Thymus (tissue), 11 donors: ENCODE measurements around the gene DPYD. TPM values are rescaled to one million over a fixed set of nuclear protein-coding genes. Genes with fewer than 3 reads are reported as not detected.

Experiments
- DNase-seq, 9 donors: peaks; one replicate each; pipeline ENCODE4 v3.0.0-alpha.2; 2013; ENCODE audit warnings: low spot score in 9 of 9, low read depth in 6 of 9, missing footprints in 1 of 9
- H3K27ac ChIP-seq, 2 donors: one replicate each; pipeline ENCODE4 v1.5.1; 2013; ENCODE audit warnings: control low read depth in 1 of 2, low read depth in 1 of 2, low read length in 1 of 2, mild to moderate bottlenecking in 1 of 2, moderate library complexity in 1 of 2
- H3K27me3 ChIP-seq, 2 donors: one replicate each; pipeline ENCODE4 v1.5.1; 2013; ENCODE audit warnings: low read length in 1 of 2; ENCODE audit not compliant: control insufficient read depth in 2 of 2, insufficient read depth in 1 of 2
- H3K36me3 ChIP-seq, 2 donors: one replicate each; pipeline ENCODE4 v1.5.1; 2013; ENCODE audit warnings: low read length in 1 of 2, mild to moderate bottlenecking in 1 of 2, moderate library complexity in 1 of 2; ENCODE audit not compliant: control insufficient read depth in 2 of 2, insufficient read depth in 2 of 2
- H3K4me1 ChIP-seq, 2 donors: one replicate each; pipeline ENCODE4 v1.5.1; 2013; ENCODE audit warnings: low read length in 2 of 2; ENCODE audit not compliant: control insufficient read depth in 2 of 2, insufficient read depth in 2 of 2
- H3K4me3 ChIP-seq, 2 donors: one replicate each; pipeline ENCODE4 v1.5.1; 2013; ENCODE audit warnings: low read length in 2 of 2, control low read depth in 1 of 2, mild to moderate bottlenecking in 1 of 2
- H3K9me3 ChIP-seq, 2 donors: one replicate each; pipeline ENCODE4 v1.5.1; 2013; ENCODE audit warnings: low read length in 1 of 2, mild to moderate bottlenecking in 1 of 2; ENCODE audit not compliant: control insufficient read depth in 2 of 2, insufficient read depth in 1 of 2
- WGBS: extraction: QIAGEN DNeasy Blood & Tissue Kit; methylation state at CpG from one replicate; pipeline ENCODE4 v1.1.7; 2013; 5-methylcytosine and 5-hydroxymethylcytosine counted together
- polyA plus RNA-seq: library from polyadenylated mRNA; stranded (reverse); fragments of 200-250 nt; gene quantifications from one replicate; pipeline ENCODE4 v1.2.3, GENCODE V29; 2013
- total RNA-seq: library from RNA; stranded (reverse); fragments of 120-200 nt; gene quantifications from one replicate; pipeline ENCODE4 v1.2.4, GENCODE V29; 2013
- donor health status: healthy.

The DPYD gene
- total and polyA plus RNA-seq, 2 donors, result 13.1 to 29.4 TPM

DNA sequence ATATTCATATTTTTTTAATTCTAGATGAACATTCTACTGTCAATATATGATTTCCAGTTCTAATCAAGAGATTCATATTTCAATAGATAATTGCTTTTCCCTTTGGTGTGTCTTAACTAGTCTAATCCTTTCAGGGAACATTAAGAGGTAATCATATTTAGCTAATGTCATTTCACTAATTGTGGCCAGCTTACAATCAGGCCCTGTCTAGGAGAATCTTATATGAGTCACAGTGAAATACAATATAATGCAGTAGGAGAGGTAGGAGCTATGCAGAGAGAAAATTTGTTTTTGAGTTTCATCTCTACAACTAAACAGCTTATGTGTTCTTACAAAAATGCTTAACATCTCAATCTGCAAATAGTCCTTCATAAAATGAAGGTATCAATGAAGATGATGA, 85.9 kb downstream of the DPYD start:
- no peaks in the 10 kb centered on the region for H3K36me3 ChIP-seq
- no peaks in the 10 kb centered on the region for H3K4me1 ChIP-seq
- H3K27ac ChIP-seq, result no peak overlapping the region
- no peak for DNase-seq
- H3K4me3 ChIP-seq, result no peak overlapping the region
- H3K27me3 ChIP-seq, result no peaks in the 10 kb centered on the region
- no peaks in the 10 kb centered on the region for H3K9me3 ChIP-seq

DNA sequence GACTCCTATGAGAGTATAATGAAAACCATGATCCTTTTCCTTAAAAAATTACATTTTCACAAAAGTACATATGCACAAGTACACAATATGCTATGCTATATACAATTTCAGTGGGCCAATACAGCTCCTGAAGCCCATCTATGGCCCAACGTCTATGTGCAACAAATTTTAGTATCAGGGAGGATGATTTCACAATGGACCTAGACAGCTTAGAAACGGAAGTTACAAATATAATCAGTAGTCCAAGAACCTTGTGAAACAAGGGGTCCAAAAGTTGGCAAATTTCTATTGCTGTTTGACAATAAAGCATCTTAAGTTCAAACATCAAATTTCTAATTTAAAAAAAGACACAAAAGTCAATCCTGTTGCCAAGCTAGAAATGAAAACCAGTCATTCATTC, 87.0 kb downstream of the DPYD start:
- no peak overlapping the region for H3K4me3 ChIP-seq
- H3K9me3 ChIP-seq, result no peaks in the 10 kb centered on the region
- WGBS, result 97% methylated on average over 2 of the region's 2 CpGs

DNA sequence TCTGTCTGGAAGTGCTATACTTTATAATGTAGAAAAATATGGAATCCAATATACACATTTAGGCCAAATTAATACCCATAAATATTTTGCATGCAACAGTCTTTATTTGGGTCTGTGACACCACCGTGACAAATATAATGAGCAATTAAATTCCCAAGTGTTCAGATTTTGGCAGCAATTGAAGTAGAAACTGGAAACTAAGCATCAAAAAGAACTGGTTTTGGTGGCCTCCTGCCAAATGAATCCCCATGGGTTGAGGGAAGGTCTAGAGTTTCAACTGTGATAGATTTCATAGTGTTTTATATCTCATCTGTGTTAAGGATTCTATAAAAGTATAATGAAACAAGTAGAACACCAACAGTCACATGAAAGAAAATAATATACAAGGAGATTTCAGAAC, 88.4 kb downstream of the DPYD start:
- H3K27me3 ChIP-seq, result no peaks in the 10 kb centered on the region
- H3K4me3 ChIP-seq, result no peak overlapping the region
- no peak for DNase-seq
- no peaks in the 10 kb centered on the region for H3K4me1 ChIP-seq
- no peak overlapping the region for H3K27ac ChIP-seq
- no peaks in the 10 kb centered on the region for H3K9me3 ChIP-seq
- H3K36me3 ChIP-seq, result no peaks in the 10 kb centered on the region
- WGBS, result 92% methylated on average over 1 of the region's 1 CpG

More for the DNA sequence above, 87.0 kb downstream of the DPYD start:
- Histone ChIP-seq H3K4me1 (no peaks in the 10 kb centered on the region), H3K27me3 (no peaks in the 10 kb centered on the region), H3K36me3 (no peaks in the 10 kb centered on the region), H3K27ac (no peak overlapping the region)
- no peak for DNase-seq

DNA sequence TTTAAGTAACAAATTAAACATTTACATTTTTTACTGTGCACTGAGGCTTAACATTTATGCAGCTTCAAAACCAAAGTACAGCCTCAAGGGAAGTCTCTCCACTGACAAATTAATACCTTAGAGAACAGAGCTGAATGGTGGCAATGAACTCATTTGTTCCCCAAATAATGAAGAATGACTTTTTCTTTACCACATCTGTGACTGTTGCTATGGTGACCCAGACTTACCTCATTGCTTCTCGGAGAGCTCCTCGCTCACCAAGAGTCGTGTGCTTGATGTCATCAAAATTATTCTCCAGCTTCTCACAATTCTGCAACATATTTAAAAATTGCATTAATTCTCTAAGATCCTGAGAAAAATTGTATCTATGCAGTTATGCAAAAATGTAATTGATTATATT, 92.9 kb downstream of the DPYD start:
- Histone ChIP-seq H3K4me1 (no peaks in the 10 kb centered on the region), H3K9me3 (no peaks in the 10 kb centered on the region), H3K4me3 (no peak overlapping the region), H3K27ac (no peak overlapping the region), H3K27me3 (no peaks in the 10 kb centered on the region), H3K36me3 (no peaks in the 10 kb centered on the region)
- peak in 3 of 9 donors; percentile 10 to 53 (median 18) for DNase-seq
- 80% methylated on average over 3 of the region's 3 CpGs for WGBS

GRCh38 chr1:97826820-97827219, 94.0 kb downstream of the DPYD start:
- no peaks in the 10 kb centered on the region for H3K27me3 ChIP-seq
- H3K4me3 ChIP-seq, result no peak overlapping the region
- DNase-seq, result no peak
- no peaks in the 10 kb centered on the region for H3K36me3 ChIP-seq
- H3K9me3 ChIP-seq, result no peaks in the 10 kb centered on the region
- no peaks in the 10 kb centered on the region for H3K4me1 ChIP-seq
- H3K27ac ChIP-seq, result no peak overlapping the region

DNA sequence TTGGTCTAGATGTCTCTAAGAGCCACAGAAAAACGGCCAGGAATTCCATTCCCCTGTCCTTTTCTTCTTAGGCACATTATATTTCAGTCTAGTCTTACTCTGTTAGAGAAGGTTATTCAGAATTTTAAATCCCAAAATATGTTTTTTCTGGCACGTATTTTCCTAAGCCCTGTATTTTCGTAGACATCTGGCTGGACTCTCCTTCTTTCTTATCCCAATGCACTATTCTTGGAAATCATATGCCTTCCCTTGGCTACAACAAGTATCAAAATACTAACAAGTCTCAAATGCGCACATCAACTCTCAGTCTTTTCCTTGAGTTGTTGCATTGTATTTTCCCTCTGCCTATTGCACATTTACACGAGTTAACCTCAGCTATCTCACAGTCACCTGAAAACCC, 96.2 kb downstream of the DPYD start:
- Histone ChIP-seq H3K4me1 (no peaks in the 10 kb centered on the region), H3K36me3 (no peaks in the 10 kb centered on the region), H3K27ac (no peak overlapping the region), H3K9me3 (no peaks in the 10 kb centered on the region), H3K4me3 (no peak overlapping the region), H3K27me3 (no peaks in the 10 kb centered on the region)
- DNase-seq, result no peak
- 94% methylated on average over 5 of the region's 5 CpGs for WGBS

GRCh38 chr1:97824200-97824599, 96.6 kb downstream of the DPYD start:
- DNase-seq, result no peak
- H3K36me3 ChIP-seq, result no peaks in the 10 kb centered on the region
- H3K9me3 ChIP-seq, result no peaks in the 10 kb centered on the region
- H3K27ac ChIP-seq, result no peak overlapping the region
- H3K4me1 ChIP-seq, result no peaks in the 10 kb centered on the region
- WGBS, result 94% methylated on average over 2 of the region's 2 CpGs
- H3K27me3 ChIP-seq, result no peaks in the 10 kb centered on the region
- no peak overlapping the region for H3K4me3 ChIP-seq

GRCh38 chr1:97820470-97821188, 100.2 kb downstream of the DPYD start:
- H3K27me3 ChIP-seq, result no peaks in the 10 kb centered on the region
- peak in 7 of 9 donors; percentile 5 to 61 (median 15) for DNase-seq

DNA sequence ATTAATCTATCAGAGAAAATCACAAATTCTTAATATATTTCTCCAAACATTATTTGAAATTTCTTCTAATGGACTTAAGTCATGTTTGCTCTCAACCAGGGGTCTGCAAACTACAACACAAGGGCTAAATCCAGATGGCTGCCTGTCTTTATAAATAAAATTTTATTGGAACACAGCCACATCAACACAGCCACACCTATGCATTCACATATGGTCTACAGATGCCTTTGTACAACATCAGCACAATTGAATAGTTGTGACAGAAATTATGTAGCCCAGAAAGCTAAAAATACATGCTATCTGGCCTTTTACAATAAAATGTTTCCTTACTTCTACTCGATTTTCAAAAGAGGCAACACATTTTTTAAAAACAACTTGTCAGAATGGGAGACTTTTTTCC, 103.9 kb downstream of the DPYD start:
- H3K27me3 ChIP-seq, result no peaks in the 10 kb centered on the region
- H3K36me3 ChIP-seq, result no peaks in the 10 kb centered on the region
- WGBS, result 95% methylated on average over 1 of the region's 1 CpG
- no peaks in the 10 kb centered on the region for H3K4me1 ChIP-seq
- H3K4me3 ChIP-seq, result no peak overlapping the region
- no peak for DNase-seq
- no peaks in the 10 kb centered on the region for H3K9me3 ChIP-seq
- no peak overlapping the region for H3K27ac ChIP-seq

More at GRCh38 chr1:97820470-97821188, 100.2 kb downstream of the DPYD start:
- H3K27ac ChIP-seq, result no peak overlapping the region
- no peak overlapping the region for H3K4me3 ChIP-seq
- no peaks in the 10 kb centered on the region for H3K36me3 ChIP-seq
- H3K4me1 ChIP-seq, result no peaks in the 10 kb centered on the region
- H3K9me3 ChIP-seq, result no peaks in the 10 kb centered on the region
- WGBS, result 81% methylated on average over 6 of the region's 6 CpGs
